ENCODE measurements around the gene FAM107B. TPM values are rescaled to one million over a fixed set of nuclear protein-coding genes. Genes with fewer than 3 reads are reported as not detected.

The FAM107B gene
- total and polyA plus RNA-seq, 2 of the 4 experiments (the other 2 are of a cell fraction): 26.4 to 27.1 TPM

DNA sequence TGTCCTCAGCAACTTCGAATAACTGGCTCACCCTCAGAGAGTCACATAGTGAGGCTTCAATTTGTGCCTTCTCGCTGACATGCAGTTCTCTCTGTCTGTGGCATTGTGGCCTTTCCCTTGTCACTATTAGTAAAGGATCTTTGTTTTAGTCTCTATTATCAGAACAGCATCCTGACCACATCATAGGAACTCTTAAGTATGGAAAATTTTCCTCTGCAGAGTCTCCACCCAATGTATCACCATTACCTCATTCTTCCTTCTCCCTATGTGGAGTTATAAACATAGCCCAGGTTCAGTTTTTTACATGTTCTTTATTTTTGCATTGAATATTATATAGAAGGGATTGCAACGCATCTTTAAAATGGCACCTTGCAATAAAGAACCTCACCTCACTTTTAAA is 112.9 kb downstream of the FAM107B start:
- no peak overlapping the region for H2BK20ac ChIP-seq (ENCODE audit: low read depth, low read length)
- no peak overlapping the region for H3K27ac ChIP-seq (ENCODE audit: insufficient read depth, low read length)
- H2AFZ ChIP-seq (replicated peaks; ENCODE audit: low read length, poor library complexity): no peak overlapping the region
- ChIA-PET POLR2A (ENCODE audit: unreplicated experiment) (no interaction called here), CTCF (no interaction called here)
- dilution Hi-C loops (cut with HindIII; ENCODE audit: low sequenced_read_pairs, unreplicated experiment): no loop called here
- H4K20me1 ChIP-seq (ENCODE audit: insufficient read depth, low read length): peaks cover 5% of the 10 kb centered on the region
- peaks cover 6% of the 10 kb centered on the region; the same call in 1 of the 2 replicates for H3K27me3 ChIP-seq (ENCODE audit: control insufficient read depth, insufficient read depth, low read length)
- TF ChIP-seq RFX5 (IDR thresholded peaks at IDR 0.05; ENCODE audit: low read depth, low read length) (no peak), BHLHE40 (IDR thresholded peaks at IDR 0.05; ENCODE audit: low read depth, low read length) (no peak), RCOR1 (IDR thresholded peaks at IDR 0.05; ENCODE audit: insufficient replicate concordance, low read length) (no peak), CEBPB (IDR thresholded peaks at IDR 0.05; ENCODE audit: low read depth, low read length) (no peak), USF2 (IDR thresholded peaks at IDR 0.05; ENCODE audit: low read depth, low read length) (no peak), FOS (IDR thresholded peaks at IDR 0.05; ENCODE audit: low read depth, low read length) (no peak)
- no peak overlapping the region for H3K18ac ChIP-seq (ENCODE audit: low read depth, low read length)
- no peaks in the 10 kb centered on the region for H3K79me1 ChIP-seq (ENCODE audit: low read depth in 1 of 2, low read length in 2 of 2)
- H2BK120ac ChIP-seq (ENCODE audit: low read depth, low read length): no peak overlapping the region
- no peak overlapping the region for H3K14ac ChIP-seq (replicated peaks; ENCODE audit: low read depth, low read length)
- H3K4me1 ChIP-seq (ENCODE audit: control insufficient read depth, insufficient read depth, low read length): peaks cover 6% of the 10 kb centered on the region
- no peak overlapping the region for H3K4me2 ChIP-seq (ENCODE audit: low read depth, low read length)
- intact Hi-C loops (cut with micrococcal nuclease): no loop called here
- H3K36me3 ChIP-seq (ENCODE audit: control insufficient read depth, insufficient read depth, low read length): no peaks in the 10 kb centered on the region
- in situ Hi-C loops (cut with MboI; ENCODE audit: low sequenced_read_pairs): no loop called here
- no peak overlapping the region for H4K8ac ChIP-seq (ENCODE audit: low read depth in 2 of 2, low read length in 2 of 2)
- H2BK5ac ChIP-seq (ENCODE audit: low read depth, low read length, poor library complexity, severe bottlenecking): no peak overlapping the region
- H3K9me1 ChIP-seq (ENCODE audit: insufficient read depth, low read length): peaks cover 5% of the 10 kb centered on the region; the same call in 1 of the 2 replicates
- no peak overlapping the region for H3K23ac ChIP-seq (ENCODE audit: low read depth, low read length)
- peak overlapping the region; percentile 35; the same call in 1 of the 2 replicates for H2AK5ac ChIP-seq (ENCODE audit: low read depth, low read length)
- H2BK15ac ChIP-seq (ENCODE audit: low read depth, low read length): no peak overlapping the region
- no peak overlapping the region for H4K5ac ChIP-seq (ENCODE audit: low read depth, low read length)
- no peak overlapping the region for H3K4me3 ChIP-seq (ENCODE audit: insufficient read depth, low read depth, low read length)
- H3K9me3 ChIP-seq (ENCODE audit: control insufficient read depth, insufficient read depth, low read length): no peaks in the 10 kb centered on the region
- ATAC-seq (ENCODE audit: low read depth) (no peak), DNase-seq (no peak)
- H3K56ac ChIP-seq (ENCODE audit: extremely low read depth, insufficient read depth, low read length): no peak overlapping the region
- no peak overlapping the region for H2AK9ac ChIP-seq (replicated peaks; ENCODE audit: low read depth, low read length, poor library complexity)
- H3K9ac ChIP-seq (ENCODE audit: low read depth, low read length): no peak overlapping the region
- whole genome bisulfite sequencing, 2 experiments (ENCODE audit: extremely low coverage in 2 of 2, insufficient read length in 1 of 2): no CpG with 5 or more reads among the region's 3 CpGs
- H3K4ac ChIP-seq (ENCODE audit: low read depth, low read length): no peak overlapping the region
- no TSS peak for BruUV-seq (replicated peaks)
- no peak overlapping the region for H4K91ac ChIP-seq (ENCODE audit: insufficient read depth, low read depth, low read length)

Measured in IMR-90 (cell line).